Stimulated activated naive CD8-positive, alpha-beta T cell treated with anti-CD3 and anti-CD28 coated beads, Interleukin-15, Interleukin-2, amounts not matched to agents 100 U/mL and 50 U/mL, for 24 hours (primary cell): ENCODE measurements around the gene VASH1.

Experiments used
- ATAC-seq: fragments of 150-1000 bp; cut with Tn5 transposase; one replicate; pipeline ENCODE4 v1.10.0; 2021
- DNase-seq: peaks from one replicate; pipeline ENCODE4 v3.0.0; 2021

Gene VASH1

DNA sequence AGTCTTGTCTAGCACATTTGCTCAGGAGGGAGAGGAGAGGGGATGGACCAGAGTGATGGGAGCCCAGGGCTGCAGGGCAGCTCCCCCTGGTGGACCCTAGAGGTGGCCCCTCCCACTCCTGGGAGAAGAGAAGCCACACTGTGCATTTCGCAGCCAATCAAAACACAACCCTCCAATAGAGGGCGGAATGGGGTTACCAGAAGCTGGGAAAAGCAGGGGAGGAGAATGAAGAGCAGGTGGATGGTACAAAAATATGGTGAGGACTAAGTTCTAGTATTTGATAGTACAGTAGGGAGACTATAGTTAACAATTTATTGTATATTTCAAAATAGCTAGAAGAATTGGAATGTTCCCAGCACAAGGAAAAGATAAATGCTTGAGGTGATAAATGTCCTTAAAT is 23.6 kb downstream of the VASH1 start:
- peak; percentile 70 for DNase-seq

GRCh38 chr14:76786601-76787000 is 25.3 kb downstream of the VASH1 start:
- ATAC-seq: no peak
- DNase-seq: no peak

More for the DNA sequence above, 23.6 kb downstream of the VASH1 start:
- ATAC-seq: peak; percentile 82

- DNase-seq: no peak
- ATAC-seq: no peak
These were observed 31.2 kb downstream of the VASH1 start for GRCh38 chr14:76792422-76792821.

DNA sequence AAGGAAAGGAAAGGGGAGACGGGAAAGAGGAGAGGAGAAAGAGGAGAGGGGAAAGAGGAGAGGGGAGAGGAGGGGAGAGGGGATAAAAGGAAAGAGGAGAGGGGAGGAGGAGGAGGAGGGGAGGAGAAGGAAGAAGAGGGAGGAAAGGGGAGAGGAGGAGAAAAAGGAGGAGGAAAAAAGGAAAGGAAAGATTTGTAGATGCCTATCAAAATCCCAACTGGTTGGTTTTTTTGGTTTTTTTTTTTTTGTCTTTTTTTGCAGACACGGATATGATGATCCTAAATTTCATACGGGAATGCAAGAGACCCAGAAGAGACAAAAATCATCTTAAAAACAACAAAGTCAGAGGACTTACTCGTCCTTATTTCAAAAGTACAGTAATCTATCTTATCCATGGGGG is 32.1 kb downstream of the VASH1 start:
- no peak for DNase-seq
- no peak for ATAC-seq

- DNase-seq (no peak), ATAC-seq (no peak)
These were observed 32.7 kb downstream of the VASH1 start for GRCh38 chr14:76793956-76794355.

DNA sequence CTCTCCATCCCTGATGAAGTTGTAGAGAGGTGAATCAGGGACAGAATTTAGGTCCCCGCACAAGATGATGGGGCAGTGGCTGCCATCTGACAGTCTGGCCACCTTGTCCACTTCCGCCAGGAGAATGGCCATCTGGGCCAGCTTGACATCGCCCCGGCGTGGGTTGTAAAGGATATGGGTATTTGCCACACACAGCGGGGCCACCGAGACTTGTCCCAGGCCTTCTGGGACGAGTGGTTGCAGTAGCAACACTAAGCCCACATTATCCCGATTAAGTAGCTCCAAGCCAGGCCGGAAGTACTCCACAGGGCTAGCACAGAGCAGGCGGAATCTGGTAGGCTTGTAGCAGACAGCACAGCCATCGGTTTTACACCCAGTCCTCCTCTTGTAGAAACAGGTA is 45.2 kb downstream of the VASH1 start:
- no peak for ATAC-seq

DNA sequence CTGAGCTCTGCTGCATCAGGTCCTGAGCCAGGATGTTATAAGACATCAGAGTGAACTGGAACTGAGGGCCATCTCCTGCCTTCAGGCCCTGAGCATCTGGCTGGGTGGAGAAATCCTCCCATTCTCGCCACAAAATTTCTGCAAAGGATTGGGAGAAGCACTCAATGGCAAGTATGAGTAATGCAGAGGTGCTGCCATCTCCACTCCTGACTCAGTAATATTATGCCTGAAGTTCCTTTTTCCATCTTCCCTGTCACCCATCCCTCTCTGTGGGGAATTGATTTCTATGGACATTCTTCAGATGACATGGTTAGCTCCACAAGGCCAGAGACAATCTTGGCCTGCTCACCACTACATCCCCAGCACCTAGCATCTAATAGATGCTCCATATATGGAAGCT is 46.7 kb downstream of the VASH1 start:
- ATAC-seq (no peak), DNase-seq (no peak)

More for the DNA sequence above, 45.2 kb downstream of the VASH1 start:
- DNase-seq: no peak

DNA sequence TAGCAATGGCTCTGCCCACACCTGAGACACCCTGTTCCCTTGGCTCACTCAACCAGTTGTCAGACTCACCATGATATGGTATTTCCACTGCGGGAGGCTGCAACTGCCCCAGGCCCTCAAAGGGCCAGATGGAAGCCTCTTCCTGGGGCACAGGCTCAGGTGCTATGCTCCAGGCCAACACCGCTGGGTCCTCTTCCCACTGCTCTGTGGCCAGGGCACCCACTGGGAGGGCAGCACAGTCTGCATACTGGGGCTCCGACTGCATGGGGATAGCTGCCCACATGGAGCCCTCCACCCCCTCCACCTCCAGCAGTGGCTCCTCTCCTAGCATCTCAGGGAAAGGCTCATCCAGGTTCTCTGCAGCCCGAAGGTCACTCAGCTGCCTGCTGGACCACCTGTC is 47.7 kb downstream of the VASH1 start:
- DNase-seq (no peak), ATAC-seq (no peak)

DNA sequence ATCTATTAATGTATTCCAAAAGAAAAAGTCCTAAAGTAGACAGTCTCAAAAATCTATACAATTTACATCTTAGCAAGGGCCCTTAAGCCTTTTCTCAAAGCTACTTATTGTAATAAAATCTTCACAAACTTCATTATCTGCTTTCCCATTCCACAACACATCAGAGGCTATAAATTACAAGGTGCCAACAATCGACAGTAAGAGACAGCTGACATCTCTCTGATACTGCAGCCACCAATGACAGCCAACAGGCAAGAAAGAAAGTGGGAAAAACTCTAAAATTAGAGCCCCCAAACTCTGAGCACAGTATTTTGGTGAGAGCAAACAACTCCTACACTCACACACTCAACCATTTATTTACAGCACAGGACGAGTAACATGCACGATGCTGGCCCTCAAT is 49.3 kb downstream of the VASH1 start:
- DNase-seq (no peak), ATAC-seq (no peak)

DNA sequence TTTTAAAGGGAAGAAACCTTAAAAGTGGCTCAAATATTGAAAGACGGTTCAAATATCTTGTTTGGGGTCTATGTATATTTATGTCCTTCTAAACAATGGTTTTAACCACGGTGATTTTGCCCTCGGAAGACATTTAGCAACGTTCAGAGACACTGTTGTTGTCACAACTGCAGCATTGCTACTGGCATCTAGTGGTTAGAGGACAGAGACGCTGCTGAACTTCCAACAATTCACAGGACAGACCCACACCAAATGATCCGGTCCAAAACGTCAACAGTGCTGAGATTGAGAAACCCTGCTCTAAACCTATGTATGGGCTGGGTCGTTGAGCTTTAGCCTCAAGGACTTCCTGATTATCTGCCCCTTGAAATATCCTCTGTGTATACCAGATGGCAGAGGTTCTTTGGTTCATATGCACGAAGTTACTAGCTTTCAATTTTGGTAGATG is 49.7 kb downstream of the VASH1 start:
- no peak for DNase-seq
- no peak for ATAC-seq

- ATAC-seq (no peak), DNase-seq (no peak)
These were observed 50.3 kb downstream of the VASH1 start for GRCh38 chr14:76811561-76811960.

DNA sequence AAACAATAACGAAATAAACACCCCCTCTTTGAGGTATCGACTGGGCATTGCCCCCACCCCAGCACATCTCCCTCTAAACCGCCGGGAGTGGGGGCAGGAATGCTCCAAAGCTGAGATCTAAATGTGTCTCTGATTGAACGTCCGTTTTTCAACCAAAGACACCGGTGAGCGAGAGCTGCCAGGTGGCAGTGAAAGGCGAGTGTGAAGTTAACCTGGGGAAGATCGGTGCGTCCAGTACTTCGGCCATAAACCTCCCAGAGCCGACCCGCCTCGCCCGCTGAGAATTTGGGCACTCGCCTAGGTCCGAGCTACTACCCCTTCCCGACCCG is 50.8 kb downstream of the VASH1 start:
- DNase-seq (no peak), ATAC-seq (no peak)

GRCh38 chr14:76812422-76813383 is 51.4 kb downstream of the VASH1 start, which contains the start of gene ANGEL1:
Gene ANGEL1, minus strand, starts transcription at chr14:76812882. Its CDS starts 55 bp downstream, at chr14:76812827.
- peak; percentile 97 for DNase-seq
- ATAC-seq: peak; percentile 89

GRCh38 chr14:76814726-76815645 is 53.7 kb downstream of the VASH1 start:
- DNase-seq (no peak), ATAC-seq (no peak)

- DNase-seq (no peak), ATAC-seq (no peak)
These were observed 59.4 kb downstream of the VASH1 start for GRCh38 chr14:76820700-76821099.

GRCh38 chr14:76826122-76826521 is 64.9 kb downstream of the VASH1 start, which contains the start of gene LRRC74A:
Gene LRRC74A, plus strand, starts transcription at chr14:76826408. Its CDS starts 290 bp downstream, at chr14:76826698.
- ATAC-seq (peak; percentile 28), DNase-seq (no peak)

GRCh38 chr14:76827696-76828296 is 66.5 kb downstream of the VASH1 start:
- DNase-seq (no peak), ATAC-seq (no peak)

DNA sequence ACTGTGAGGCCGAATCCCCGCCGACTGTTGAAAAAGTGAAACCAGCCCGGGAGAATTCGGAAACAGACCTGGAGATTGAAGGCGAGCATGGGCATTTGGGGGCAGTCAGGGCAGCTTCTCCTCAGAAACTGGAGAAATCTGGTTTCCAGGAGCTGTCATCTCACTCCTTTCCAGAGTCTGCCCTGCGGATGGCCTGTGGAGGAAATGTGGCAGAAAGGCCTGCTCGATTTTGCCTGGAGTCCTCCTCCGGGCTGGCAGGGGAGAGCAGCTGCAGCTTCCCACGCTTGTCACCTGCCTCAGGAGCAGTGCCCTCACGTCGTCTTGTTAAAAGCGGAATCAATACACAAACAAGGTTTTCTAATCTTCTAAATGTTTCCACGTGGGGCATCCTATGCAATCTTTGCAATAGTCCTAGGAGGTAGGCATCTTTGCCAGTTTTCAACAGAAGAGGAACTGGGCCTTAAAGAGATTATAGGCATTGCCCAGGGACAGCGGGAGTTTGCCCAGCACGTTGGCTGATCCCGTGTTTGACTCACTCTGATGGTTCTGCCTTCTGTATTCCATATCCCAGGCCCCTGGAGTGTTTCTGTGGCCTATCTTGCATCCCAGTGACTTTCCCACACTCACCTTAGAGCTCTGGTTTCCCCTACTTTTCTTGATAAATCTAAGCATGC is 67.2 kb downstream of the VASH1 start:
- no peak for DNase-seq
- no peak for ATAC-seq

GRCh38 chr14:76829013-76829365 is 67.7 kb downstream of the VASH1 start:
- no peak for ATAC-seq
- no peak for DNase-seq

- no peak for ATAC-seq
- no peak for DNase-seq
These were observed 68.6 kb downstream of the VASH1 start for GRCh38 chr14:76829650-76830421.

- ATAC-seq: no peak
- DNase-seq: no peak
These were observed 69.3 kb downstream of the VASH1 start for GRCh38 chr14:76830556-76830955.
